GM10266 (cell line): ENCODE data around the gene ARF5.

Experiments
- DNase-seq: peaks from one replicate; pipeline ENCODE4 v3.0.0; 2012; ENCODE audit errors: extremely low spot score
- CTCF ChIP-seq: IDR thresholded peaks from 2 replicates; pipeline ENCODE4 v1.5.1; 2012; ENCODE audit warnings: mild to moderate bottlenecking, low read depth; ENCODE audit not compliant: control insufficient read depth, insufficient read depth; ENCODE audit errors: missing control alignments

Gene ARF5

DNA sequence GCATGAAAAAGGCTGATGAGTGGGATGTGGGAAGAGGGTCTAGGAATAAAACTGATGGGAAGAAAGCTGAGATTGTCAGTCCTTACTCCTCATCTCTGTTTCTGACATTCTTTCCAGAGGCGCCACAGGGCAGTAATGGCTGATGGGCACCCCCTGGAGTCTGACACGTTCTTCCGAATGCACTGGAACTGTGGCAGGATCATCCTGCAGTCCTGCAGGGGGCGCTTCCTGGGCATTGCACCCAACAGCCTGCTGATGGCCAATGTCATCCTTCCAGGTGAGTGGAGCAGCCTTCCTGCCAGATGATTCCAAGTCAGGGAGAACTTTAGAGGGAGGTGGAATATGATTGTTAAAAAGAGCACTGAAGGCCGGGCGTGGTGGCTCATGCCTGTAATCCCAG is 10.1 kb downstream of the ARF5 start:
- peak; percentile 21 for TF ChIP-seq CTCF

DNA sequence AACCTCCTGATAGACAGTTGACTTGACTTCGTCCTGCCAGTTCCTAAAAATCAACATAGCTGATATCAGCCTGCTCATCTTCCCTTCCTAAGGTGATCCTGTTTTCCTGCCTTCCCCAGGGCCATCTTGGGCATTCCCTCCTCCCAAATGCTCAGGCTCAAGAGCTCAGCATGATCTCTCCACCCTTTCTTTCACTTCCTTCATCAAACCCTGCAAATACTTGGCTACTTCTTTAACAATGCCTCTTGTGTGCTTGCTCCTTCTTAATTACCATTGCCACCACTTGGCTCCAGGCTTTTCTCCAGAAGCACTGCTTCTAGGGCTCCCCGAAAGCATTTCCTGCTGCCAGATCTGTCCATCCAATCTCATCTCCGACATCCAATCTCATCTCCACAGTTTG is 12.7 kb downstream of the ARF5 start:
- DNase-seq = no peak

More for the DNA sequence above, 10.1 kb downstream of the ARF5 start:
- DNase-seq = no peak

DNA sequence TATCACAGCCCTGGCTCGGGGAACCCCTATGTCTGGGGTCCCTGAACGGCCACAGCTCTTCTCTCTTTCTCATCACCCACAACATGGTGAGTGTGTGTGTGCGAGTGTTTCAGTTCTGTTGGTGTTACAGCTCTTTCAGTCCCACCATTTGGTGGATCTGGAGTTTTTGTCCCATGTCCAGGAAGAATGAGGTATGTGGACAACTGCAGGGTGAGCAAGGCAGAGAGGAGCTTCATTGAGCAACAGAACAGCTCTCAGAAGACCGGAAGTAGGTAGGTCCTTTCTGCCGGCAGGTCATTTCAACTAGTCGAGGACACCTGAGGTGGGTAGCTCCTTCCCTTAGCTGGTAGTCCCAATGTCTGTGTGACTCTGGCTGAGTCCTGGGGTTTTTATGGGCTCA is 20.2 kb downstream of the ARF5 start:
- no peak for TF ChIP-seq CTCF
- no peak for DNase-seq

More for the DNA sequence above, 12.7 kb downstream of the ARF5 start:
- no peak for TF ChIP-seq CTCF

DNA sequence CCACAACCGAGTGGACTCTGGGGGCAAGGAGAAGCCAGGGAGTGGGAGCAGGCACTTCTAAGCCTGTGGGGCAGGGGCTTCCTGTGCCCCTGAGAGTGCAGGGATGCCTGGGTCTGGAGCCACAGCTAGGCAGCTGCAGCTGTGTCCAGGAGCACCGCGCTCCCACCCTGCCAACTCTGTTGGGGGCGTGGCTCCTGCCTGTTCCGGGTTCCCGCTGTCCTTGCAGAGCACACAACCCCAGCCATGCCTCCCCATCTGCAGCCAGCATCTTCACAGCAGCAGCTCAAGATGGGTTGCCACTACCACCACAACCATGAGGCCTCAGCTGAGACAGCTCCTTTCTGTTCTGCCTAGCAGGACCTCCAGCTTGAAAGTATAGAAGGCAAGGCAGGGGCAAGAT is 21.1 kb downstream of the ARF5 start:
- no peak for TF ChIP-seq CTCF
- no peak for DNase-seq

- no peak for TF ChIP-seq CTCF
- DNase-seq = no peak
These were observed 24.1 kb downstream of the ARF5 start for GRCh38 chr7:127612263-127612662.

GRCh38 chr7:127616724-127617123 is 28.5 kb downstream of the ARF5 start:
- no peak for TF ChIP-seq CTCF
- no peak for DNase-seq

- TF ChIP-seq CTCF = no peak
- no peak for DNase-seq
These were observed 29.8 kb downstream of the ARF5 start, which contains the start of gene PAX4 for GRCh38 chr7:127618042-127618441. TSS of gene PAX4 (minus strand) at chr7:127618142. CDS start at chr7:127615928, 2,214 bp downstream.
